ENCODE data around the gene CFAP74. TPM values are rescaled to one million over a fixed set of nuclear protein-coding genes. Genes with fewer than 3 reads are reported as not detected.
A peak's percentile ranks its signal among the peaks of the same experiment; 100 is the strongest.

Gene CFAP74
- total and polyA plus RNA-seq, 2 of the 13 experiments (the other 11 are each of a cell fraction or from before 2014, with no cell fraction given): 0.27 to 0.62 TPM

DNA sequence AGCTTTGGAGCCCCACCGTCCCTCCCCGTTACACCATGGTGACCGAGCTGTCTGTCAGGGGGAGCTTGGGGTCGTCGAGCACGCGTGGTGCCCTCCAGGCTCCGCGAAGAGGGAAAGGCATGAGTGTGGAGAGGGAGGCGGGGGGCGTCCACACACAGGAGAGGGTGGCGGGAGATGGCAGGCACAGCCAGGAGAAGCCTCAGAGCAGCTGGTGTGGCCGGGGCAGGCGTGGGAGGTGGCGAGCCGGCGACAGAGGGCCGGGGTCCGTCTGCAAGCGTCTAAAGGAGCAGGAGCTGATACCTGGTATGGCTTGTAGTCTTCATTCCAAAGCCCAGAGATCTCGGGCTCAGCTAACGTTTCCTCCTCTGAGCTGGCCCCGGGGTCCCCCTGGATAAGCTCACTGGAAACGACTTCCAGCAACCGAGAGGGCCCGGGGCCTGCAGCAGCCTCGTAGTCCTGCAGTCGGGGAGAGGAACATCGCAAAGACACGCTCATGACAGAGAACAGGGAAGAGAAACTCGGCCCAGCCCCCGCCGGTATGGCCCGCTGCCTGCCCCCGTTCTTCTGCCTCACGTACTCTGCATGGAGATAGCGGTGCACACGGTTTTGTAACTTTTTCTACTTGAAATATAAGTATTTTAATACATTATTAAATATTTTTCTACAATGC, 37.4 kb downstream of the CFAP74 start (continued):
- TF ChIP-seq, protein P1, sequence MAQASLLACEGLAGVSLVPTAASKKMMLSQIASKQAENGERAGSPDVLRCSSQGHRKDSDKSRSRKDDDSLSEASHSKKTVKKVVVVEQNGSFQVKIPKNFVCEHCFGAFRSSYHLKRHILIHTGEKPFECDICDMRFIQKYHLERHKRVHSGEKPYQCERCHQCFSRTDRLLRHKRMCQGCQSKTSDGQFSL (CRISPR knock-in tag; IDR thresholded peaks at IDR 0.05): no peak
- no peak for TF ChIP-seq SMARCC2 (IDR thresholded peaks at IDR 0.05)
- no peak for TF ChIP-seq ZNF598 (CRISPR knock-in tag; IDR thresholded peaks at IDR 0.05; ENCODE audit: borderline replicate concordance)
- TF ChIP-seq, protein P2, sequence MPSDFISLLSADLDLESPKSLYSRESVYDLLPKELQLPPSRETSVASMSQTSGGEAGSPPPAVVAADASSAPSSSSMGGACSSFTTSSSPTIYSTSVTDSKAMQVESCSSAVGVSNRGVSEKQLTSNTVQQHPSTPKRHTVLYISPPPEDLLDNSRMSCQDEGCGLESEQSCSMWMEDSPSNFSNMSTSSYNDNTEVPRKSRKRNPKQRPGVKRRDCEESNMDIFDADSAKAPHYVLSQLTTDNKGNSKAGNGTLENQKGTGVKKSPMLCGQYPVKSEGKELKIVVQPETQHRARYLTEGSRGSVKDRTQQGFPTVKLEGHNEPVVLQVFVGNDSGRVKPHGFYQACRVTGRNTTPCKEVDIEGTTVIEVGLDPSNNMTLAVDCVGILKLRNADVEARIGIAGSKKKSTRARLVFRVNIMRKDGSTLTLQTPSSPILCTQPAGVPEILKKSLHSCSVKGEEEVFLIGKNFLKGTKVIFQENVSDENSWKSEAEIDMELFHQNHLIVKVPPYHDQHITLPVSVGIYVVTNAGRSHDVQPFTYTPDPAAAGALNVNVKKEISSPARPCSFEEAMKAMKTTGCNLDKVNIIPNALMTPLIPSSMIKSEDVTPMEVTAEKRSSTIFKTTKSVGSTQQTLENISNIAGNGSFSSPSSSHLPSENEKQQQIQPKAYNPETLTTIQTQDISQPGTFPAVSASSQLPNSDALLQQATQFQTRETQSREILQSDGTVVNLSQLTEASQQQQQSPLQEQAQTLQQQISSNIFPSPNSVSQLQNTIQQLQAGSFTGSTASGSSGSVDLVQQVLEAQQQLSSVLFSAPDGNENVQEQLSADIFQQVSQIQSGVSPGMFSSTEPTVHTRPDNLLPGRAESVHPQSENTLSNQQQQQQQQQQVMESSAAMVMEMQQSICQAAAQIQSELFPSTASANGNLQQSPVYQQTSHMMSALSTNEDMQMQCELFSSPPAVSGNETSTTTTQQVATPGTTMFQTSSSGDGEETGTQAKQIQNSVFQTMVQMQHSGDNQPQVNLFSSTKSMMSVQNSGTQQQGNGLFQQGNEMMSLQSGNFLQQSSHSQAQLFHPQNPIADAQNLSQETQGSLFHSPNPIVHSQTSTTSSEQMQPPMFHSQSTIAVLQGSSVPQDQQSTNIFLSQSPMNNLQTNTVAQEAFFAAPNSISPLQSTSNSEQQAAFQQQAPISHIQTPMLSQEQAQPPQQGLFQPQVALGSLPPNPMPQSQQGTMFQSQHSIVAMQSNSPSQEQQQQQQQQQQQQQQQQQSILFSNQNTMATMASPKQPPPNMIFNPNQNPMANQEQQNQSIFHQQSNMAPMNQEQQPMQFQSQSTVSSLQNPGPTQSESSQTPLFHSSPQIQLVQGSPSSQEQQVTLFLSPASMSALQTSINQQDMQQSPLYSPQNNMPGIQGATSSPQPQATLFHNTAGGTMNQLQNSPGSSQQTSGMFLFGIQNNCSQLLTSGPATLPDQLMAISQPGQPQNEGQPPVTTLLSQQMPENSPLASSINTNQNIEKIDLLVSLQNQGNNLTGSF (CRISPR knock-in tag; IDR thresholded peaks at IDR 0.05): no peak

DNA sequence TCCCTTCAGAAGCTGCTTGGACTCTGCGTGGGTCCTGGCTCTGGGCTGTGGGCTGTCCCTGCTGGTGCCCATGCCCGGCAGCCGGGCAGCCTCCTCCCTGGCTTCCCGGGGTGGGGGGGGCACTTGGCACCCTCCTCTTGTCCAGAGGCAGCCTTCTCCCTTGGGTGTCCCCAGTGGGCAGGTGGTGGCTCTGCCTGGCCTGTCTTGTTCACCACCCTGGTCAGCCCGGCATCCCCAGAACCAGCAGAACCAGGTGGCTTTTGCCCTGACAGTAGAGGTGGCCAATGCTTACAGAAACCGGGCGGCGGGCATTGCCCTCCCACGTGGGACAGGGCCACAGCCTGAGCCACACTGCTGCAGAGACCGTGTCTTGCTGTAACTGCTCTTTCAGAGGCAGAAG, 38.0 kb downstream of the CFAP74 start:
- CTCF ChIA-PET (ENCODE audit: low intra/inter-chr PET ratio, low total read pairs): no interaction called here
- Histone ChIP-seq H3K4me3 (replicated peaks in 1 of 3; ENCODE audit: insufficient read depth in 1 of 3, low read depth in 2 of 3, low read length in 3 of 3) (no peak overlapping the region), H3K4me2 (ENCODE audit: low read depth, low read length) (no peak overlapping the region), H2AFZ (ENCODE audit: low read length) (no peak overlapping the region), H3K9ac (ENCODE audit: insufficient read depth, low read depth, low read length) (no peak overlapping the region), H3K79me2 (ENCODE audit: insufficient read depth, low read length) (no peaks in the 10 kb centered on the region), H3K4me1 (ENCODE audit: insufficient read depth, low read length) (peaks cover 35% of the 10 kb centered on the region), H3K9me3 (ENCODE audit: low read length) (no peaks in the 10 kb centered on the region), H4K20me1 (ENCODE audit: insufficient read depth, low read length) (no peaks in the 10 kb centered on the region), H3K27ac (ENCODE audit: extremely low read length, insufficient read depth, low read length) (no peak overlapping the region), H3K27me3 (ENCODE audit: control insufficient read depth in 1 of 2, insufficient read depth in 2 of 2, low read length in 2 of 2) (peaks cover 7 to 74% of the 10 kb centered on the region in 2 experiments; a peak in 4 of 5 replicates), H3K36me3 (replicated peaks in 1 of 2; ENCODE audit: control insufficient read depth in 1 of 2, insufficient read depth in 2 of 2, low read length in 2 of 2) (no peaks in the 10 kb centered on the region)
- in situ Hi-C loops (cut with HindIII; ENCODE audit: extremely low pct_ligation_motif_present, low pct_unique_long_range_greater_than_20kb): no loop called here
- intact Hi-C loops (cut with micrococcal nuclease; ENCODE audit: unreplicated experiment): no loop called here
- POLR2A ChIA-PET: no interaction called here
- ATAC-seq (no peak), FAIRE-seq (no peak), DNase-seq (ENCODE audit: low spot score) (no peak)
- no TSS peak for BruUV-seq (replicated peaks)
- WGBS (ENCODE audit: low lambda C conversion rate): 0% methylated on average over 2 of the region's 10 CpGs
- TF ChIP-seq JDP2 (CRISPR knock-in tag; IDR thresholded peaks at IDR 0.05; ENCODE audit: borderline replicate concordance) (no peak), PAF1 (CRISPR knock-in tag; IDR thresholded peaks at IDR 0.05) (no peak), HNRNPL (IDR thresholded peaks at IDR 0.05; ENCODE audit: low read depth, low read length) (0 out of 2 replicates have a peak, but pooled peaks have one; percentile 37), ISL2 (CRISPR knock-in tag; IDR thresholded peaks at IDR 0.05) (no peak), ZNF138 (CRISPR knock-in tag; IDR thresholded peaks at IDR 0.05; ENCODE audit: low read depth) (no peak), PRPF4 (IDR thresholded peaks at IDR 0.05; ENCODE audit: low read depth, low read length, poor library complexity, severe bottlenecking) (no peak), ZBTB3 (CRISPR knock-in tag; IDR thresholded peaks at IDR 0.05; ENCODE audit: borderline replicate concordance, low read depth) (no peak), NFKBIZ (CRISPR knock-in tag; IDR thresholded peaks at IDR 0.05) (no peak), ZNF839 (CRISPR knock-in tag; IDR thresholded peaks at IDR 0.05; ENCODE audit: borderline replicate concordance) (no peak), HIVEP1 (CRISPR knock-in tag; IDR thresholded peaks at IDR 0.05) (no peak), ZNF614 (CRISPR knock-in tag; IDR thresholded peaks at IDR 0.05; ENCODE audit: borderline replicate concordance) (no peak)
- TF ChIP-seq, protein P1 (CRISPR knock-in tag; IDR thresholded peaks at IDR 0.05): peak; percentile 45; the same call in 1 of the 2 replicates
- TF ChIP-seq, protein P3, sequence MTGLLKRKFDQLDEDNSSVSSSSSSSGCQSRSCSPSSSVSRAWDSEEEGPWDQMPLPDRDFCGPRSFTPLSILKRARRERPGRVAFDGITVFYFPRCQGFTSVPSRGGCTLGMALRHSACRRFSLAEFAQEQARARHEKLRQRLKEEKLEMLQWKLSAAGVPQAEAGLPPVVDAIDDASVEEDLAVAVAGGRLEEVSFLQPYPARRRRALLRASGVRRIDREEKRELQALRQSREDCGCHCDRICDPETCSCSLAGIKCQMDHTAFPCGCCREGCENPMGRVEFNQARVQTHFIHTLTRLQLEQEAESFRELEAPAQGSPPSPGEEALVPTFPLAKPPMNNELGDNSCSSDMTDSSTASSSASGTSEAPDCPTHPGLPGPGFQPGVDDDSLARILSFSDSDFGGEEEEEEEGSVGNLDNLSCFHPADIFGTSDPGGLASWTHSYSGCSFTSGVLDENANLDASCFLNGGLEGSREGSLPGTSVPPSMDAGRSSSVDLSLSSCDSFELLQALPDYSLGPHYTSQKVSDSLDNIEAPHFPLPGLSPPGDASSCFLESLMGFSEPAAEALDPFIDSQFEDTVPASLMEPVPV (CRISPR knock-in tag; IDR thresholded peaks at IDR 0.05): no peak

All from HepG2 (cell line).